Small intestine (tissue), 7 donors: ENCODE measurements around the gene TENM4. TPM values are rescaled to one million over a fixed set of nuclear protein-coding genes. Genes with fewer than 3 reads are reported as not detected.

ENCODE experiments used
- DNase-seq, 2 donors: peaks; one replicate each; pipeline versions ENCODE4 v3.0.0 to v3.0.0-alpha.2; 2013
- FAIRE-seq: peaks from 2 replicates; lab custom pipeline; 2012; peaks lifted over from hg19 to GRCh38; lab: Jason Lieb, UNC
- H3K27ac ChIP-seq, 3 donors: one replicate each; pipeline ENCODE4 v1.5.1; 2013; ENCODE audit warnings: low read length in 2 of 3, mild to moderate bottlenecking in 2 of 3, control low read depth in 1 of 3, inconsistent platforms in 1 of 3, low read depth in 1 of 3, moderate library complexity in 1 of 3
- H3K27me3 ChIP-seq, 3 donors: one replicate each; pipeline ENCODE4 v1.6.1; 2013; ENCODE audit warnings: low read length in 3 of 3, inconsistent platforms in 1 of 3; ENCODE audit not compliant: control insufficient read depth in 3 of 3, insufficient read depth in 3 of 3
- H3K36me3 ChIP-seq, 3 donors: one replicate each; pipeline ENCODE4 v1.6.1; 2013; ENCODE audit warnings: low read length in 3 of 3, inconsistent platforms in 1 of 3, low read depth in 1 of 3, mild to moderate bottlenecking in 1 of 3, moderate library complexity in 1 of 3; ENCODE audit not compliant: control insufficient read depth in 3 of 3, insufficient read depth in 2 of 3
- H3K4me1 ChIP-seq, 3 donors: one replicate each; pipeline ENCODE4 v1.6.1; 2013; ENCODE audit warnings: low read length in 2 of 3, inconsistent platforms in 1 of 3, low read depth in 1 of 3, mild to moderate bottlenecking in 1 of 3, moderate library complexity in 1 of 3; ENCODE audit not compliant: control insufficient read depth in 3 of 3, insufficient read depth in 2 of 3
- H3K4me3 ChIP-seq, 3 donors: one replicate each; pipeline ENCODE4 v1.5.1; 2013; ENCODE audit warnings: low read length in 3 of 3, control low read depth in 1 of 3, inconsistent platforms in 1 of 3, low read depth in 1 of 3, mild to moderate bottlenecking in 1 of 3, moderate library complexity in 1 of 3
- H3K9me3 ChIP-seq, 2 donors: one replicate each; pipeline ENCODE4 v1.6.1; 2013; ENCODE audit warnings: low read depth in 1 of 2, low read length in 1 of 2; ENCODE audit not compliant: control insufficient read depth in 2 of 2, insufficient read depth in 1 of 2
- WGBS, 3 donors: extraction: QIAGEN DNeasy Blood & Tissue Kit; methylation state at CpG; one replicate each; pipeline ENCODE4 v1.1.7; 2013; 5-methylcytosine and 5-hydroxymethylcytosine counted together
- polyA plus RNA-seq, 4 donors: library from polyadenylated mRNA; stranded (reverse) in 3 of 4; unstranded in 1 of 4; fragments of 200-250 nt in 3 of 4; fragments of 120-200 nt in 1 of 4; gene quantifications; one replicate each; pipeline versions ENCODE4 v1.2.1 to v1.2.3, GENCODE V29; 2013
- donor health status: healthy with polysubstance abuse.
- donor health status: control.
- donor health status: control.
- donor health status: Bipolar disorder and iron deficiency.
- donor health status: healthy.

TENM4 gene
- polyA plus RNA-seq, 4 donors: under 0.01 to 0.96 (median 0.31) TPM; not detected in 1

DNA sequence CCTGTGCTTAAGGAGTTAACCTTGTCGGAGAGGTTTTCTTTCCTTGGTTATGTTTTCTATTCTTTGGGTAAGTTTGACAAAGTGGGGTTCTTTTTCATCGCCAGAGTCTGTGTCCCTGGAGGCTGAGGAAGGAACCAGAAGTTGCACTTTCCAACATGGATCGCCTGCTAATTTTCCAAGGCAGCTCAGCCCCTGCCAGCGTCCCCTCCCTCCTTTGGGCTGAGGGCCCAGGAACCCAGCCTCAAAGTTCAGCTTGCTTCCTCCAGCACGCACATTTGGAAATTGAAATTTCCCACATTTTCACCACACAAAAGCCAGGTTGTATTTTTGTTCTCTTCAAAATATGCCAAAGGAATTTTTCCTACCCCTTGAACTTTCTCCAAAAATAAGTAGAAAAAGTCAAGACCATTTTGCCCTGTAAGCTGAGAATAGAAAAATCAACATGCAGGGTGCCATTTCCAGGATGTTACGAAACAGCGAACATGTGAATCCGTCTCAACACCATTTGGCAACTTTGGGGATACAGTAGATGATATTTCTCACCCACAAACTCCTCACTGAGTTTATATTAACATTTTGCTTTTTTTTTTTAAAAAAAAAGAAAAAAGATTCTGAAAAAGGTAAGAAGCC, 343.5 kb downstream of the TENM4 start:
- no peaks in the 10 kb centered on the region for H3K36me3 ChIP-seq
- FAIRE-seq: no peak
- peaks cover 0 to 7% of the 10 kb centered on the region in 2 donors for H3K9me3 ChIP-seq
- 62 to 85% (median 80%) methylated on average over 8 of the region's 8 CpGs for WGBS, 3 donors
- no peak for DNase-seq
- no peak overlapping the region for H3K27ac ChIP-seq
- H3K27me3 ChIP-seq: no peaks in the 10 kb centered on the region
- H3K4me3 ChIP-seq: no peak overlapping the region
- no peaks in the 10 kb centered on the region for H3K4me1 ChIP-seq

DNA sequence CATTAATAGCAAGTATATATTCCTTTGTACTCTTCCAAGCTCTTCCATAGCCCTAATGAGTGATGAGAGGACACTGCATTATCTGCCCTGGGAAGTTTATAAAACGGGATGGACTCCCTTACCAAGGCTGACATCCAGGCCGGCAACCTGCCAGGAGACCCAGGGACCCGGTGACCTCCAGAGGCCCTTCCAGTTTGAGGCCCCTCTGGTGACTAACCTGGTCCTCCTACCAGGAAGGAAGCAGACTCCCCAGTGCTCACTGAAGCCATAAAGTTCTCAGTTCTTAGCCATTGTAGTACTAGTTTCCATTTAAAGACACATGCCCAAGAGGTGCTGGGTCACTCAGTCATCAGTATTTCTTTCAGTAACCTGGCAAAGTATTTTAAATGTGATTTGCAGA, 345.4 kb downstream of the TENM4 start:
- 41 to 65% (median 49%) methylated on average over 3 of the region's 3 CpGs for WGBS, 3 donors
- no peaks in the 10 kb centered on the region for H3K36me3 ChIP-seq
- peaks cover 0 to 7% of the 10 kb centered on the region in 2 donors for H3K9me3 ChIP-seq
- H3K27ac ChIP-seq: no peak overlapping the region
- no peaks in the 10 kb centered on the region for H3K4me1 ChIP-seq
- FAIRE-seq: no peak
- no peak for DNase-seq
- H3K27me3 ChIP-seq: no peaks in the 10 kb centered on the region
- H3K4me3 ChIP-seq: no peak overlapping the region

GRCh38 chr11:79094616-79095015, 346.2 kb downstream of the TENM4 start:
- Histone ChIP-seq H3K27ac (no peak overlapping the region), H3K9me3 (peaks cover 0 to 7% of the 10 kb centered on the region in 2 donors), H3K4me1 (no peaks in the 10 kb centered on the region), H3K4me3 (no peak overlapping the region), H3K36me3 (no peaks in the 10 kb centered on the region), H3K27me3 (no peaks in the 10 kb centered on the region)
- FAIRE-seq (no peak), DNase-seq (no peak)
- 75 to 85% (median 81%) methylated on average over 3 of the region's 3 CpGs for WGBS, 3 donors

- Histone ChIP-seq H3K27ac (no peak overlapping the region), H3K9me3 (peaks cover 0 to 7% of the 10 kb centered on the region in 2 donors), H3K36me3 (no peaks in the 10 kb centered on the region), H3K4me1 (peaks cover 0 to 4% (median 0%) of the 10 kb centered on the region in 3 donors), H3K27me3 (no peaks in the 10 kb centered on the region), H3K4me3 (no peak overlapping the region)
- WGBS, 3 donors: 70 to 81% (median 70%) methylated on average over 1 of the region's 1 CpG
- no peak for DNase-seq
- no peak for FAIRE-seq
These were observed 348.0 kb downstream of the TENM4 start for GRCh38 chr11:79092791-79093353.

- DNase-seq (no peak), FAIRE-seq (no peak)
- WGBS, 3 donors: 73 to 86% (median 81%) methylated on average over 8 of the region's 8 CpGs
- no peak overlapping the region for H3K27ac ChIP-seq
- no peak overlapping the region for H3K4me3 ChIP-seq
- H3K9me3 ChIP-seq: peaks cover 0 to 7% of the 10 kb centered on the region in 2 donors
- H3K4me1 ChIP-seq: peaks cover 0 to 13% (median 0%) of the 10 kb centered on the region in 3 donors
- no peaks in the 10 kb centered on the region for H3K36me3 ChIP-seq
- no peaks in the 10 kb centered on the region for H3K27me3 ChIP-seq
These were observed 350.6 kb downstream of the TENM4 start for GRCh38 chr11:79090191-79090705.

DNA sequence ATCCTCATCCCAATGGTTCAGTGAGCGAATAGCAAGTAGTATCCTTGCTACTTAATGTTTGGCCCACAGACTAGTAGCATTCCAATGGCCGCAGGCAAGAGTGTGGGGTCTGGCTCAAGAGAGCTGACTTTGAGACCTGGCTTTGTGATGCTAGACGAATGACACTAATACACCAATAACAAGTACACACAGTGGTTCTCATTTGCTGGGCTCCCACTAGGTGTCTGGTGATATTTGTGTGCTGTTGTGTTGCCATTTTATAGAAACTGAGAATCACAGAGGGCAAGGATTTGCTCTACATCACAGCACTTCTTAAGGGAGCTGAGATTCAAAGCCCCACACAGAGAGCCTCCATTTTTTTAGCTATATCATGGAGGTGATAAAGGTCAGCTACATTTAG, 351.2 kb downstream of the TENM4 start:
- no peak overlapping the region for H3K27ac ChIP-seq
- FAIRE-seq: no peak
- no peak for DNase-seq
- H3K36me3 ChIP-seq: no peaks in the 10 kb centered on the region
- no peaks in the 10 kb centered on the region for H3K27me3 ChIP-seq
- H3K9me3 ChIP-seq: peaks cover 0 to 7% of the 10 kb centered on the region in 2 donors
- no peak overlapping the region for H3K4me3 ChIP-seq
- 90 to 94% (median 91%) methylated on average over 3 of the region's 3 CpGs for WGBS, 3 donors
- H3K4me1 ChIP-seq: peaks cover 0 to 13% (median 0%) of the 10 kb centered on the region in 3 donors

GRCh38 chr11:79088967-79089366, 351.9 kb downstream of the TENM4 start:
- no peak for DNase-seq
- no peak overlapping the region for H3K4me3 ChIP-seq
- no peaks in the 10 kb centered on the region for H3K27me3 ChIP-seq
- no peaks in the 10 kb centered on the region for H3K36me3 ChIP-seq
- no peak for FAIRE-seq
- H3K4me1 ChIP-seq: peaks cover 0 to 13% (median 0%) of the 10 kb centered on the region in 3 donors
- H3K9me3 ChIP-seq: peaks cover 0 to 7% of the 10 kb centered on the region in 2 donors
- H3K27ac ChIP-seq: no peak overlapping the region
- 77 to 86% (median 85%) methylated on average over 4 of the region's 4 CpGs for WGBS, 3 donors

DNA sequence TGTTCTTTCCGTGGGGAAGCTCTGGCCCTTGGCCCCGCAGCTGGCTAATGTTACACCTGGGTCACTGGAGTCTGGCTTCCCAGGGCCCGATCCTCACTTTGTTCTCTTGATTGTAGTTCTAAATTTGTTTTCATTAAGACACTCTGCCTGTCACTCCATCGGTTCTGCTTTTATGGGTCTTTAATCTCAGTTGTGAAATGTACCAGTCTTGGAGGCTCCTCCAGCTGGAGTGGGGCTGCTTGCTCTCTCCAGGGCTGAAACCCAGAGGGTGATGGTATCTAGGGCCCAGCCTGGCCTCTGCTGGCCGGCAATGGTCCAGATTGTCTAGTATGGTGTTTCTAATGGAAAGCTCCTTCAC, 352.9 kb downstream of the TENM4 start:
- WGBS, 3 donors: 54 to 69% (median 69%) methylated on average over 5 of the region's 5 CpGs
- Histone ChIP-seq H3K4me3 (no peak overlapping the region), H3K36me3 (no peaks in the 10 kb centered on the region), H3K27ac (no peak overlapping the region), H3K4me1 (peaks cover 0 to 13% (median 0%) of the 10 kb centered on the region in 3 donors), H3K9me3 (peaks cover 0 to 1% of the 10 kb centered on the region in 2 donors), H3K27me3 (no peaks in the 10 kb centered on the region)
- DNase-seq (no peak), FAIRE-seq (no peak)
